ENCODE data around the gene PRKCE.

DNA sequence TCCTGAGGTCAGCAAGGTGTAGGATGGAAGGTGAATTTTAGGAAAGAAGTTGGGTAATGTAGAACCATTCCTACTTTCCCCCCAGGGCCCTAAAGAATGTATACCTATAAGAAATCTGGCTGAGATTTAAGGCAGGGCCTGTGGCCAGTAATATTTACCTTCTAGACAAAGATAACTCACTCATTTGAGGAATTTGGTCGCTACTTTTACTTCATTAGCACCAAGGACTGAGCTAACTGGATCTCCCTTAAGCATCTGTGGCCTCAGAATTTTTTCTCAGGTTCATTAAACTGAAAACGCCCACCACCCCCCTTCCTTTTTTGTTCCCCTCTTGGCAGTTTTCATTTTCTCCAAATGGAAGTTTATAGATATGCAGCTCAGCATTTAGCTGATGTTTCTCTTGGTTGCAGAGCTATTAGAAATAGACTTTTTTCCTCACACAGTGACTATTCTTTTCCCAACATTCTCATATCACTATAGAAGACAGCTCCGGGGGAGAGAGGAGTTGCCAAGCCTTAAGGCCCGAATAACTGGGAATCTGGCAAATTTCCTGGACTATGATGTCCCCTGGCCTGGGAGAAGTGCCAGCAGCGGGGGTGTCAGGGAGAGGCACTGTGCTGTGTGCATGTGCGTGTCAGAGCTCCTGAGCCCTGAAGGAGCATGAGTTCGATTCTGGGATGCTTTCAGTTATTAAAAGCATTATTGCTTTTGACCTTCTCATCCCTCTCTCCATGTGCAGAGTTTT lies 310.9 kb downstream of the PRKCE start:
- TF ChIP-seq, protein P1, sequence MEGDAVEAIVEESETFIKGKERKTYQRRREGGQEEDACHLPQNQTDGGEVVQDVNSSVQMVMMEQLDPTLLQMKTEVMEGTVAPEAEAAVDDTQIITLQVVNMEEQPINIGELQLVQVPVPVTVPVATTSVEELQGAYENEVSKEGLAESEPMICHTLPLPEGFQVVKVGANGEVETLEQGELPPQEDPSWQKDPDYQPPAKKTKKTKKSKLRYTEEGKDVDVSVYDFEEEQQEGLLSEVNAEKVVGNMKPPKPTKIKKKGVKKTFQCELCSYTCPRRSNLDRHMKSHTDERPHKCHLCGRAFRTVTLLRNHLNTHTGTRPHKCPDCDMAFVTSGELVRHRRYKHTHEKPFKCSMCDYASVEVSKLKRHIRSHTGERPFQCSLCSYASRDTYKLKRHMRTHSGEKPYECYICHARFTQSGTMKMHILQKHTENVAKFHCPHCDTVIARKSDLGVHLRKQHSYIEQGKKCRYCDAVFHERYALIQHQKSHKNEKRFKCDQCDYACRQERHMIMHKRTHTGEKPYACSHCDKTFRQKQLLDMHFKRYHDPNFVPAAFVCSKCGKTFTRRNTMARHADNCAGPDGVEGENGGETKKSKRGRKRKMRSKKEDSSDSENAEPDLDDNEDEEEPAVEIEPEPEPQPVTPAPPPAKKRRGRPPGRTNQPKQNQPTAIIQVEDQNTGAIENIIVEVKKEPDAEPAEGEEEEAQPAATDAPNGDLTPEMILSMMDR (IDR thresholded peaks at IDR 0.05) = no peak
- TF ChIP-seq, protein P2, sequence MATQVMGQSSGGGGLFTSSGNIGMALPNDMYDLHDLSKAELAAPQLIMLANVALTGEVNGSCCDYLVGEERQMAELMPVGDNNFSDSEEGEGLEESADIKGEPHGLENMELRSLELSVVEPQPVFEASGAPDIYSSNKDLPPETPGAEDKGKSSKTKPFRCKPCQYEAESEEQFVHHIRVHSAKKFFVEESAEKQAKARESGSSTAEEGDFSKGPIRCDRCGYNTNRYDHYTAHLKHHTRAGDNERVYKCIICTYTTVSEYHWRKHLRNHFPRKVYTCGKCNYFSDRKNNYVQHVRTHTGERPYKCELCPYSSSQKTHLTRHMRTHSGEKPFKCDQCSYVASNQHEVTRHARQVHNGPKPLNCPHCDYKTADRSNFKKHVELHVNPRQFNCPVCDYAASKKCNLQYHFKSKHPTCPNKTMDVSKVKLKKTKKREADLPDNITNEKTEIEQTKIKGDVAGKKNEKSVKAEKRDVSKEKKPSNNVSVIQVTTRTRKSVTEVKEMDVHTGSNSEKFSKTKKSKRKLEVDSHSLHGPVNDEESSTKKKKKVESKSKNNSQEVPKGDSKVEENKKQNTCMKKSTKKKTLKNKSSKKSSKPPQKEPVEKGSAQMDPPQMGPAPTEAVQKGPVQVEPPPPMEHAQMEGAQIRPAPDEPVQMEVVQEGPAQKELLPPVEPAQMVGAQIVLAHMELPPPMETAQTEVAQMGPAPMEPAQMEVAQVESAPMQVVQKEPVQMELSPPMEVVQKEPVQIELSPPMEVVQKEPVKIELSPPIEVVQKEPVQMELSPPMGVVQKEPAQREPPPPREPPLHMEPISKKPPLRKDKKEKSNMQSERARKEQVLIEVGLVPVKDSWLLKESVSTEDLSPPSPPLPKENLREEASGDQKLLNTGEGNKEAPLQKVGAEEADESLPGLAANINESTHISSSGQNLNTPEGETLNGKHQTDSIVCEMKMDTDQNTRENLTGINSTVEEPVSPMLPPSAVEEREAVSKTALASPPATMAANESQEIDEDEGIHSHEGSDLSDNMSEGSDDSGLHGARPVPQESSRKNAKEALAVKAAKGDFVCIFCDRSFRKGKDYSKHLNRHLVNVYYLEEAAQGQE (IDR thresholded peaks at IDR 0.05; ENCODE audit: low read depth, low read length) = no peak
- TF ChIP-seq SMC3 (IDR thresholded peaks at IDR 0.05; ENCODE audit: low read depth, low read length) (no peak), EP300 (IDR thresholded peaks at IDR 0.05; ENCODE audit: borderline replicate concordance in 1 of 2, low read depth in 1 of 2, low read length in 1 of 2) (peak; percentile 51 to 67; a peak in 3 of 4 replicates), USF2 (IDR thresholded peaks at IDR 0.05; ENCODE audit: borderline replicate concordance, low read depth, low read length) (no peak), SIN3A (IDR thresholded peaks at IDR 0.05; ENCODE audit: borderline replicate concordance, low read depth, low read length) (0 out of 2 replicates have a peak, but pooled peaks have one; percentile 33), FOXM1 (IDR thresholded peaks at IDR 0.05; ENCODE audit: low read depth) (no peak), POLR2AphosphoS5 (IDR thresholded peaks at IDR 0.05; ENCODE audit: low read depth, low read length) (no peak)

Measured in SK-N-SH (cell line).